HL-60 (cell line): ENCODE data around the gene TUBB3.

Experiments used
- DNase-seq, 2 experiments: peaks; one replicate each; pipeline ENCODE4 v3.0.0-alpha.2; 2010 to 2020; ENCODE audit warnings: low read depth in 1 of 2, low spot score in 1 of 2
- H3K27ac ChIP-seq: fragments of 250-450 bp; sonication (Bioruptor Pico); replicated peaks from 2 replicates; pipeline ENCODE4 v1.5.1; 2020; ENCODE audit warnings: mild to moderate bottlenecking, moderate library complexity
- H3K27me3 ChIP-seq: fragments of 250-450 bp; sonication (Bioruptor Pico); 2 replicates; pipeline ENCODE4 v1.5.1; 2021; ENCODE audit warnings: mild to moderate bottlenecking, moderate library complexity; ENCODE audit not compliant: insufficient read depth, poor library complexity, severe bottlenecking
- H3K4me3 ChIP-seq: replicated peaks from 2 replicates; pipeline ENCODE4 v1.5.1; 2011; ENCODE audit warnings: mild to moderate bottlenecking, control low read depth, low read length; ENCODE audit not compliant: insufficient read depth
- CTCF ChIP-seq: IDR thresholded peaks from one replicate; pipeline ENCODE4 v1.5.1; 2011; ENCODE audit warnings: low read length, control low read depth, inconsistent platforms; ENCODE audit not compliant: insufficient read depth
- GABPA ChIP-seq: IDR thresholded peaks from 2 replicates; pipeline ENCODE4 v1.6.1; 2012; ENCODE audit warnings: low read depth
- POLR2AphosphoS5 ChIP-seq: IDR thresholded peaks from 2 replicates; pipeline ENCODE4 v1.6.1; 2012; ENCODE audit warnings: low read depth
- REST ChIP-seq: IDR thresholded peaks from 2 replicates; pipeline ENCODE4 v1.6.1; 2012; ENCODE audit warnings: low read depth; ENCODE audit not compliant: insufficient replicate concordance
- SPI1 ChIP-seq: IDR thresholded peaks from 2 replicates; pipeline ENCODE4 v1.6.1; 2012; ENCODE audit warnings: low read depth, mild to moderate bottlenecking, borderline replicate concordance

TUBB3 gene

DNA sequence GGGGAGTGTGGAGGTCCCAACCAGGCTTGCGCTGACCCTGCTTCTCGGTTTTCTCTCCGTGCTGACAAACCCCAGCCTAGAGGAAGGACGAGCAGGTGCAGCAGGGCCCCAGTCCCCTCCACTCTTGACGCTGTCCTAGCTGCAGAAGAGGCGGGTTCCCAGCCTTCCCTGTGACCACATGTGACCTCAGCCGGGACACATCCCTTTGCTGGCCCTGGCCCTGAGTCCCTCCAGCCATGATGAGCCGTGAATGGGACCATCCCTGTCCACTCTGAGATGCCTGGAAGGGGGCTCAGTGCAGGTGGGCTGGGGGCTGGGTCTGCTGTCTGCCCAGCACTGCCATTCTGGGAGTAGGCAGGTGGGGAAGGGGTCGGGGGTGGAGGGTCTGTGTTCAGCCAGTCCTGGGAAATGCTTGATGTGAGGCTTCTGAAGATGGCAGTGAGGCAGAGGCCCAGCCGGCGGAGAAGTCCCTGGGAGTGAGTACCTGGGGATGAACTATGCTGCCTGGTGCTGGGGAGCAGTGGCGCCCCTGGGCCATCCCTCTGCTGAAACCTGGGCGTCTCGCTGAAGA lies 1.9 kb upstream of the TUBB3 start:
- TF ChIP-seq GABPA (no peak), REST (no peak), CTCF (no peak), POLR2AphosphoS5 (no peak), SPI1 (no peak)
- no peak for DNase-seq
- peaks cover 14% of the 10 kb centered on the region for H3K27me3 ChIP-seq
- H3K4me3 ChIP-seq, result no peak overlapping the region
- no peak overlapping the region for H3K27ac ChIP-seq

- no peak for DNase-seq
- no peak overlapping the region for H3K27ac ChIP-seq
- no peak overlapping the region for H3K4me3 ChIP-seq
- peaks cover 14% of the 10 kb centered on the region for H3K27me3 ChIP-seq
- no peak for TF ChIP-seq REST
- TF ChIP-seq SPI1, result no peak
- TF ChIP-seq CTCF, result no peak
- no peak for TF ChIP-seq POLR2AphosphoS5
- TF ChIP-seq GABPA, result no peak
Measured at GRCh38 chr16:89921702-89922476, 1.3 kb upstream of the TUBB3 start.

- DNase-seq, result no peak
- Histone ChIP-seq H3K27ac (no peak overlapping the region), H3K27me3 (peaks cover 14% of the 10 kb centered on the region), H3K4me3 (peak overlapping the region; percentile 28)
- TF ChIP-seq POLR2AphosphoS5, result no peak
- no peak for TF ChIP-seq CTCF
- no peak for TF ChIP-seq SPI1
- no peak for TF ChIP-seq GABPA
- TF ChIP-seq REST, result no peak
Measured at GRCh38 chr16:89922477-89922883, 662 bp upstream of the TUBB3 start.
